NOMO-1 (cell line): ENCODE data around the gene CHCHD6.

Experiments used
- DNase-seq, 2 experiments: peaks; one replicate each; lab custom pipeline; 2025; ENCODE audit not compliant: unreplicated experiment in 2 of 2; lab: John Stamatoyannopoulos, UW

CHCHD6 gene

DNA sequence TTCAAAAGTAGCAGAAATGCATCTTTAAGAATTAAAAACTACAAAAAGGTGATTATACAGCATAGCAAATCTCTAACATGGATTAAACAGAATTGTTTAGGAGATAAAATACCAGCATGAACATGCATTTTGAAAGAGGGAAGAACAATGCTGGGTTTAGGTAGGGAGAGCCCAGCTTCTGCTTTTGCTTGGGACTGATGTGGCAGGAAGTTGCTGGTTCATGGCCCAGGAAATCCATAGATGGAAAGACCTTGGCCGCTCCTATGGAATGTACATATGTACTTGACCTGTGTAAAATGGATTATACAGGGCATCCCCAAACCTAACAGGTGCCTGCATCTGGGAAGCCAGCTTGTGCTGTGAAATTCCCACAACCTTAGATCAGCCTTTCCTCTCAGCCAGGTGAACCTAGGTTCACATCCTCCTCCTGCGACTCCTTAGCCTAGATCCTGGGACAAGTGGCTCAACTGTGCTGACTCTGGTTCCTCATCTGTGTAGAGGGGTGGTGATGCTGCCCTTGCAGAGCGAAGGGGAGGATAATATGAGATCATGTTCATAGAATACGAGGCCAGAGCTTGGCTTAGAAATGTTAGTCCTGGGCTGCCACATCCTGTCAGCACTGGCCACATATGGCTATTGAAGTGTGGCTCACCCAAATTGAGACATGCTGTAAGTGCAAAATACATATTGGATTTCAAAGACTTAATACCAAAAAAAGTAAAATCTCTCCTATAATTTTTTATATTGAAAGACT lies 231.9 kb downstream of the CHCHD6 start:
- peak; percentile 7 to 20 for DNase-seq

DNA sequence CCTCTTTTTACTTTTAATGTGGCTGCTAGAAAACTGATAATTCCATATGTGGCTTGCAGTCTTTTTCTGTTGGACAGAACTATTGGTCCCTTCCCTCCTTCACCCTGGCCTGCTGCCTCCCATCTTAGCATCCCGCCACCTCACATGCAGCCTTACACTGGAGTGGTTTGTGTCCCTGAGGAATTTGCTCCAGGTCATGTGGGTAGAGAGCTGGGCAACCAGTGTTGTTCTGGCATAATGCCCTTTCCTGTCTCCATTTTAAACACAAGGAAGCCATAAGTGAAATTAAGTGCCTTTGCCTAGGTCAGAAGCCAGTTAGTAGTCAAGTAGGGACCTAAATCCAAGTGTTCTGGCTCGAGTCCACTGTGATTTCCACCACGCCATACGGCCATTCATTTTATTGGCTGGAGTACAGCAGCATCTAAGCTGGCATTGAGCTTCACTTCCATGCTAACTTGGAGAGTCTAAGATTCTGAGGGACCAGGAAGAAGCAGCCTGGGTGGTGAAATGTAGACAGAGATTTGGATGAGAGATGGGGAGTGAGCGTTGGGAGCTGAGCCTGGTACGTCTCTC lies 232.9 kb downstream of the CHCHD6 start:
- DNase-seq: no peak

DNA sequence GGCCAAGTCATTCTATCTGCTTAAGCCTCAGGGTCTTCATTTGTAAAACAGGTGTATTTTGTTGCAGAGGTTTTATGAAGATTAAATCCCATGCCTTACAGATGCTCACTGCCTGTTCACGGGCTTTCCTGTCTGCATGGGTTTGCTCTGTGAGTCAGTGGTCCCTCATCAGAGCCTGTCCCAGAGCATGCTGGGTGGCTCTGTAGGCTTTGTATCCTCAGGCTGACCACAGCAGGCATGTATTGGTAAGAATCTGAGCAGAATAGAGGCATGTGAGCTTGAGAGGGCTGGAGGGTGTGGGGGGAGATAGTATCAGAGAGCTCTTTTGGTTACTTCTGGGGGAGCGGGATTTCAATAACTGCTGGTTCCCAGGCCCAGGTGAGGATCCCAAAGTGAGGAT lies 233.5 kb downstream of the CHCHD6 start:
- no peak for DNase-seq

DNA sequence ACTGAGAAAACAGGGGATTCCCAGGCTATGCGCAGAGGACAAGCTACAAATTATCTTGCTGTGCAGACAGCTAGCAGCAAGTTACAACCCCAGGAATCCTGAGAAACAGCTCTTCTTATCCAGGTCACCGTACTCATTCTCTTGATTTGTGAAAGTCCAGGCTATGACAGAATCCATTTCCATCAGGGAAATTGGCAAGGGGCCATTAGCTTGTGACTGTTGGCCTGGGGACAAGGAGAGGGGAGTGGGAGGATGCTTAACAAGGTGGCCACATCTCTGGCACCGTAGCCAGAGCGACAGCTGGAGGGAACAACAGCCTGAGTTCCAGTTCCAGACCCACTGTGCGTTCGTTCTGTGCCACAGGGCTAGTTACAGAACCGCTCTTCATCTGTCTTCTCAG lies 233.9 kb downstream of the CHCHD6 start:
- DNase-seq: no peak

DNA sequence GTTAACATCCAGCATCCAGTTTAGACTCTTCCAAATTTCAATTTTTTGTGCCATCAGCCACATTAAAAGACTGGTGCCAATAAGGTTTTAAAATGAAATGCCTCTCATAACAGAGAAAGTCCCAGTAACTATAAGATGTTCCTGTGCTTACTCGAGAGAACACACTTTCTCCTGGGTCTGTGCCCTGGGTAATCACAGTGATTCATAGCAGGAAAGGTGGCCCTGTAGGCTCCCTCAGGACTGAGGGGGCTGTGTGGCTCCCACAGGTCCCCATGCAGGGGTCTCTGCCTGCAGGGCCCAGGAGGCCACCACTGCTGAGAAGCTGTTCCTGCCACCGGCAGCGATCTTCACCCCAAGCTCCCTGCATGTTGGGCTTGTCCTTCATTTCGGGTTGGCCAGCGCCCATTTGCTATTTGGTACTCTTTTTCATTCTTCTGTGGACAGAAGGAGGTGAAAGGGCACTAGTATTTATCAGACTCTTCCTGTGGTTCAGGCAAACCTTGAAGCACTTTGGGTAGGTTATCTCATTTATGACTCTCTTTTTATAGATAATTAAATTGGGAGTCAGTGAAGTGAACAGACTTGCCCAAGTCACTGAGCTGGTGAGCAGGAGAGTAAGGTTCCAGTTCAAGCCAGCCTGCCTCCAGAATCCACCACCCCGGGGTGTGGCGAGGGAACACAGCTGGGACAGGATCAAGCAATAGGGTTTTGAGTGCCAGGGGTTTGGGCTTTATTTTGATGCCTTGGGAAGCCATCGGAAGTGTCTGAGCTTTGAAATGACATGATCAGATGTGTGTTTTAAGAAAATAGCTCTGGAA lies 234.7 kb downstream of the CHCHD6 start:
- DNase-seq: no peak

DNA sequence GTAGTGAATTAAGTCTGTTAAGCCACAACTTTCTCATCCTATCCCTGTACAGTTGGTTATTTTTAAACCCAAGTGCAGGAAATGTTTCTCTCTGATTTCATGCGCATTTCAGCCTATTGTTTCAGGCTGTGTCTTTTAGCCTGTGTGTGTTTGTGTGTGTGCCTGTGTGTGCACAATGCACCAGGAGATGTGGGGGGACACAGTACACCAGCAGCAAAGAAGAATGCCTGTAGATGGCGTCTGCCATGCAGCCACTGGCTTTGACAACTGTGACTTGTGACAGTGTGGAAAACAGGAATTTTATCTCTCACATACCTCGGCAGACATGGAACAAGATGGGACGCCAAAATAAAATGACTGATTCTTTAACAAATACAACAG lies 235.3 kb downstream of the CHCHD6 start:
- DNase-seq: no peak

DNA sequence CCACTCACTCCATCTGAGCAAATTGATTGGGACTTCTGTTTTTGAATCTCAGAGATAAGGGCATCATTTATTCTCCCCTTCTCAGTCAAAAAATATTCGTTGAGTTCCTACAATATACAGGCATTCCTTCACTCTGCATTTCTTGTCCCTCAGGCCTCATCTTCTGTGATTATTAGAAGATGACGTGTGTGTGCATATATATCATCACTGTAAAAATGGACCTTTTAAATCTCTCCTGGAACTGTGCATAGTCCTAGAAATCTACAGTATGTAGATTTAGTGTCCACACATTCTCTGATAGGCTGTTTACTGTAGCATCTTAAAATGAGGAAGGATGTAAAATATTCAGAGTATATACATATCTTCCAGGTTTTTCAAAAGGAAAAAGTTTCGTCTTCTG lies 235.7 kb downstream of the CHCHD6 start:
- DNase-seq: no peak

DNA sequence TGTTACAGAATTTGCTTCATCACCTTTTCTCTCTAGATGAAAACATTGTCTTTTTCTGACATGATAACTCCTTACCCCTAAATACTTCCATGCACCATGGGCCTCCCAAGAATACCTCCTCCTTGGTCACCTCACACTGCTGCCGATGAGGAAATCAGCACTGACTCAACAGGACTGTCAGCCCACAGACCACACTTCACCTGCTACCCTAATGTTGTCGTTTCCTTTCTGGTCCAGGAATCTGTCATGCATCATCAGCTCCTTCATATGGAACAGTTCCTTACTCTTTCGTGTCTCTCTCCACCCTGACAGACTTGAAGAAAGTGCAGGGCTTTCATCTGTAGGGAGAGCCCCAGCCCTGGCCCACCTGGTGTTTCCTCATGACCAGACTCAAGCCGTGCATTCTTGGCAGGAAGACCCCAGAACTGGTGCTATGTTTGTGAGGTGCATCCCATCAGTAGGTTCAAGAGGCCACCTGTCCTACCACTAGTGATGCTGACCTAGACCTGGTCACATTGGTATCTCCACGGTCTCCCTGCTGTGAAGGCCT lies 237.8 kb downstream of the CHCHD6 start:
- DNase-seq: peak in 1 of 2 experiments; percentile 9

DNA sequence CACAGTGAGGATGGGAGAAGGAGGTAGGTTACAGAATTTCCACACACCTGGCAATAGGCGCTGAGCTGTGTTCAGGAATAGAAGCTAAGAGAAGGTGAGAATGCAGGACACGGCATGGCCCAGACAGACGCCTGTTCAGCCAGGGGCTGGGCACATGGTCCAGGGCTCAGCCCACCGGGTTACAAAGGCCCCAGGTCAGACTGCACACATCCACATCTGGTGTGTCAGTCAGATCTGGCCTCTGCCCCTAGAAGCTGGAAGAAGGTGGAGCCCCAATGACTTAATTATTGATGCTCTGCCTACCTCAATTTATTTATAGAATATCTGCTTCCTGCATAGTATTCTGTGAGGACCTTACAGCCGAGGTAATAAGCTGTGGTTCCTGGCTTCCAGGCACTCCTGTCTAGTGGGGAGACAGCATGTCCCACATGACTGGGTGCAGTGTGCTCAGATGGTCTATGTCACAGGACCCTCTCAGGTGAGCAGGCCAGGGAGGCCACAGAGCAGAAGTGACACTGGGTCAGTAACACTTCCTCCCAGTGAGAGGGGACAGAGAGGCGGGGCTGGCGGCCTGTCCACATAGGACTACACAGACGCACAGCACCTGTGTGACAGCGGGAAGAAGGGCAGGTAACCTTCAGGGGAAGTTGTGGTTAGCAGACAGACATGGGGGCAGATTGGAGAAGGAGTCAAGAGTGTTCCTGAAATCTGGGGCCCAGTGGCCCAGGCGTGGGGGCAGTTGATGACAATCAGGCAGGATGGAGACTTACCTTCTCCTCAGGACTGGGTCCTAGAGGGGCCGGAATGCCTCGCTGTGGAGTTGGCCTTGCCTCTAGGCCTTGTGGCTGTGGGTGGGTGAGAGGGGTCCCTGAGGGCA lies 240.3 kb downstream of the CHCHD6 start:
- DNase-seq: no peak

DNA sequence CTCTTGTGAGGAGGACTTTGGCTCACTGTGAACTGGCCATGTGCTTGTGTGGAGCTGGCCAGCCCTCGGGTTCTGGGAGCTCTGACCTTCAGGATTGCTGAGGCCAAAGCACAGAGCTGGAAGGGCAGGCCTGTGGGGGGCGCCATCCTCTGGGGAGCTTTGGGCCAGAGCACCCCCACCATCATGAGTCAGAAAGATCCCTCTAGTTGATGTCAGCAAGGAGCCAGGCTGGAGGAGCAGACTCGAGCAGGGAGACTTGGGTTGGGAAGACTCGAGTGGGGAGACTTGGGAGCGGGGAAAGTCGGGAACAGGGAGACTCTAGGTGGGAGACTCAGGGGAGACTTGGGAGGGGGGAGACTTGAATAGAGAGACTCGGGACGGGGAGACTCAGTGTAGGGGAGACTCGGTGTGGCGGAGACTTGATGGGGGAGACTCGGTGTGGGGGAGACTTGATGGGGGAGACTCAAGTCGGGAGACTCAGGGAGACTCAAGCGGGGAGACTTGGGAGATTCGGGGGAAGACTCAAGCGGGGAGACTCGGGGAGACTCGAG lies 241.2 kb downstream of the CHCHD6 start:
- no peak for DNase-seq

DNA sequence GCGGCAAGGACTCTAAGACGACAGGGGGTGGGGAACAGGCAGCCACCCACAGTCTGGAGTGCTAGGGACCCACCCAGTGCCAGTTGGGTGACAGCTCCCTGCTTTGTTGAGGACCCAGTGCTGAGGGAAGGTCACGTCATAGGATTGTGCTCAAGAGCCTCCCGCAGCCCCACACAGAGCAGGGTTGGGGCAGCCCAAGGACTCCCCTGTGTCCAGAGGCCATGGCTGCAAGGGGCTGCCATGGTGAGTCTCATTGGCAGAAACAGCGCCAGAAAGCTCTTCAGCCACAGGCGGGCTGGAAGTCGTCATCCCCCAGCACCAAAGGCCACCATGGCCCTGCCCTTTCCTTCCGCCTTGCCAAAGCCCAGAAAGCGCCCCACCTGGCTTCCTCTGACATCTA lies 241.9 kb downstream of the CHCHD6 start:
- no peak for DNase-seq

DNA sequence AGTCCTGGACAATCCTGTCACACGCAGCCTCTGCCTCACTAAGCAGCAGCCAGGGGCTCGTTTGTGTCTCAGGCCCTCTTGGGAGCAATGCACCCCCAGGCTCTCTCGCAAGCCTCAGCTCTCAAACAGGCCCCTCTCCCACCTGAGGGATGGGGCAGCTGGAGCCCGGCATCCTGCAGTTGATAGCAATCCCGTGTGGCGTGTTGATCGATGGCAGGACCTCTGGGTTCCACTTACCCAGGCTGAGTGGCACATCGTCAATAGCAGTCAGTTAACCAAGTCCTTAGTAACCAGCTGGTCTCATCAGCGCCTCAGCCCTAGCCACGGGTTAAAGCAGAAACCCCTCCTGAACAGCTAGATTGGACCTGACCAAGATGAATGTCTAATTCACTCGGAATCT lies 242.4 kb downstream of the CHCHD6 start:
- DNase-seq: no peak

DNA sequence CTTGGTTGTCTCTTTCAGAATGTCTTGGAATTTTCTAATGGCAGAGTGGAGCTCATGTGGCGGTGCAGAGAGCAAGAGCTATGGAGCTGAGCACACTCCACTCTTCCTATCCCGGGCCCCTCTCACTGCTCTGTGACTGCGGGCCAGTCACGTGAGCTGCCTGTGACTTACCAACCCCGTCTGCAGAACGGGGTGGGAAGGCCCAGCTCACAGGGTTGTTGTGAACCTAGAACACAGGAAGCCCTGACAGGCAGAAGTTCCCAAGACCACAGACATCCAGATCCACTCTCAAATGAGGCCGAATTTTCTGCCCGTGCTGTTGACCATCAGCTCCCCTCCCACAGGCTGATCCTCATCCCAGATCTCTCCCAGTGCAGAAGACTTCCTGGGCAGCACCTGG lies 243.4 kb downstream of the CHCHD6 start:
- DNase-seq: no peak

DNA sequence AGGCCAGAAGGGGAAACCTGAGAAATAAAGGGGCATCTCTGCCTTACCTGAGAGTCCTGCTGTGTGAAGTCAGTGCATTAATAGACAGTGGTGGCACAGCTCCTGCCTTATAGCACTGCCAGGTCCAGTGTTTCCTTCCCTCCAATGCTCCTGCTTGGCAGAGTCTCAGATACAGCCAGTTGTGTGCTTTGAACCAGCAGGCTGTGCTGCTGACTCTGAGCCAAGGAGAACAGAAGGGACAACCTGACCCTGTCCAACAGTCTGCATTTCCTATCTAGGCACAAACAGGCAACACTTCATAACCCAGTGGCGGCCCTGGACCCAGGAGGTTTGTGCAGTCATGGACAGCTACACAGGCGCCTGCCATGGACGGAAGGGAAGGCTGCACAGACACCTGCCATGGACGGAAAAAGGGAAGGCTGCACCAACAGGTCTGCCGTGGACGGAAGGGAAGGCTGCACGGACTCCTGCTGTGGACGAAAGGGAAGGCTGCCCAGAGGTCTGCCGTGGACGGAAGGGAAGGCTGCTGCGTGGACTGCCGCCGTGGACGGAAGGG lies 245.0 kb downstream of the CHCHD6 start:
- DNase-seq: no peak

DNA sequence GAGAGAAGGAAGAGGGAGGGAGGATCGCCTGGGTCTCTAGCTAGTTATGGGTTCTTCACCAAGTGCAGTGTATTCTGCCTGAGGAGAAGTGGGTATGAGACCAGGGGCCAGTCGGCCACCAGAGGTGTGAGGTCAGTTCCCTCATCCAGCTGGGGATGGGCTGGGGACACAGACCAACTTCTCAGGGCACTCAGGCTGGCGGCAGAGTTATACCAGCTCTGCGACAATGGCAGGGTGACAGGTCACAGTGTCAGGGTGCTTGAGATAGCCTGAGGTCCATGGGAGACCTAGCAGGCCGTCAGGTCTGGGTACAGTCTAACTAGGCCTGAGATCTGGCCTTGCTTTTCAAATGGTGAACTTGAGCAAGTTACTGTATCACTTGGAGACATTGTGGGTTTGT lies 247.5 kb downstream of the CHCHD6 start:
- no peak for DNase-seq

DNA sequence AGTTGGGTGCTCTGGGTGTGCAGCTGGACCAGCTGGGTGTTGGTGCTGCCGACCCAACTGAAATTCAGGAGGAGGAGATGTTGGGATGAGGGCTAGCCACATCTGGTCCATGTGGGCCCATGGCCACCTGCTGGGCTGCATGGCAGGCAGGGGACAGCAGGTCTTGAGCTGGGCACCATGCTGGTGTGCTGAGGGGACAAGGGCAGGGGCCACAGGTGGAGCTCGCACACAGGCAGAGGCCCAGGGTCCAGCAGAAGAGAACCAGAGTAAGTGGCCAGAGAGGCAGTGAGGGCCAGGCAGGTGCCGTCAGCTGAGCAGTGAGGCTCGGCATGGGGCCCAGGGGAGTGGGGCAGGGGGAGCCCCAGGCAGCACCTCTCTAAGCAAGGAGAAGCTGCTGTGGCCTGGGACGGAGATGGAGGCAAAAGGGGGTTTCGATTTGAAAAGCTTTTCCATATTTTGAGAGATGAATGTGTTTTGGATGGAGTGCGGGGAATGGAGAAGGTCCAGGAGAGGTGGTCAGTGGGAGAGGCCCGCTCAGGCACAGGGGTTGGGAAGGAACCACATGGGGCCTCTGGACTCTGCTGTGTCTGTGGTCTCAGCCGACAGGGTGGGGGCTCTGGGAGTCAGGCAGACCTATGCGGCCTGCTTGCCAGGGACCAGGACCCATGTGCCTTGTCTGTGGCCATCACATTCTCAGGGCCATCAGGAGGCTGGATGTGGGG lies 248.4 kb downstream of the CHCHD6 start:
- no peak for DNase-seq

DNA sequence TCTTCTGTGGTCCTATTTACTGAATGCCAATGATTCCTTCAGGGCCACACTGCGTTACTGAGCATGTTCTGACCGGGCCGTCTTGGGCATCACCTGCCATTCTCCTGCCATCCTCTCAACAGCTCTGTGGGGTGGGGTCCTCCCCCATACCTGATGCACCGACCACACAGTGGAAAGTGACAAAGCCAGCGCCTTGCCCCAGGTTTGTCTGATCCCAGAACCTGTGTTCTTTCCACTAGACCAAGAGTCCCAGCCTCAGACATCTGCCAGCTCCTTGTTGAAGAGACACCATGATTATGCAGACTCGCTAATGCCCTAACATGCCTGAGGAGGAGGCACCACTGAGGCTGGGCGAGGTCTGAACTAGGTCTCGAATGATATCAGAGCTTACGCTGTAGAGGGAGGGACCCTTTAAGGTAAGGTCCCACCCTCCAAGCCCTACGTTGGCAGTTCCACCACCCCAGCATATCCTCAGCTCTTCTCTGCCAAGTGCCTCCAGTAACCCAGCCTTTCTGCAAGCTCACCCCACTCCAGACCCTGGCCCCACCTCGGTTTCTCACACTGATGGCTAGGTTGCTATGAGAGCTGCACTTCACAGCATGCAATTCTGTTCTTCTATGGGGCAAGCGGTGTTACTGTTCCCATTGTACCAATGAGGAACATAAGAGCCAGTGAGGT lies 249.1 kb downstream of the CHCHD6 start:
- DNase-seq: no peak

DNA sequence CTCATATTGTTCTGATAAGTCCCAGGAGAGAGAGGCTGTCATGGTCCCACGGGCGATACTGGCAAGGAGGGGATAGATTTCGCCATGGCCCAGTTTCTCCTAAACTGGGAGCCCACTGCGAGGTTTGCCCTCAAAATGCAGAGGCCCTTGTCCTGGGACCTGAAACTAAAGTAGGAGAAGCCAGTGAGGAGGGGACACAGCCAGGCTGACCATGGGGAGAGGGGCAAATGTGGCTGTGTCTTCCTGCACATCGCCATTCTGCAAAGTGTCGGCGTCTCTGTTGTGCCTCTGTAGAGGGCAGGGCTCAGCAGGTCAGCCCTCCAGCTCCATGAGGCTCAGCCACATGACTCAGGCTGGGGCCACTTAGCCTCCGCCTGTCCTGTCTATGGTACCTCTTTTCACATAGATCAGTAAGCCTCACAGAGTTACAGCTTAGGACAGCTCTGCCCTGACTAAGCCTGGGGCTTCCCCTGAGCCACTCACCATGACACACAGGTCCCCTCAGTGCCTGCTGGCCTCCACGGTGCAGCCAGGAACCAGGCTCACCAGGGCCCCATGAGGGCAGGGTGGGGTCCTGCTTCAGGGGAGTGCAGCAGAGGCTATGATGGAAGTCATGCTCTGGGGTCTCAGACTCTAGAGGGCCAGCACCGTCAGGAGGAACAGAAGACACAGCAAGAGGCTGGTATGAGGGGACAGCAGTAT lies 250.3 kb downstream of the CHCHD6 start:
- DNase-seq: no peak
